ENCODE results near the gene NFATC1.

DNA sequence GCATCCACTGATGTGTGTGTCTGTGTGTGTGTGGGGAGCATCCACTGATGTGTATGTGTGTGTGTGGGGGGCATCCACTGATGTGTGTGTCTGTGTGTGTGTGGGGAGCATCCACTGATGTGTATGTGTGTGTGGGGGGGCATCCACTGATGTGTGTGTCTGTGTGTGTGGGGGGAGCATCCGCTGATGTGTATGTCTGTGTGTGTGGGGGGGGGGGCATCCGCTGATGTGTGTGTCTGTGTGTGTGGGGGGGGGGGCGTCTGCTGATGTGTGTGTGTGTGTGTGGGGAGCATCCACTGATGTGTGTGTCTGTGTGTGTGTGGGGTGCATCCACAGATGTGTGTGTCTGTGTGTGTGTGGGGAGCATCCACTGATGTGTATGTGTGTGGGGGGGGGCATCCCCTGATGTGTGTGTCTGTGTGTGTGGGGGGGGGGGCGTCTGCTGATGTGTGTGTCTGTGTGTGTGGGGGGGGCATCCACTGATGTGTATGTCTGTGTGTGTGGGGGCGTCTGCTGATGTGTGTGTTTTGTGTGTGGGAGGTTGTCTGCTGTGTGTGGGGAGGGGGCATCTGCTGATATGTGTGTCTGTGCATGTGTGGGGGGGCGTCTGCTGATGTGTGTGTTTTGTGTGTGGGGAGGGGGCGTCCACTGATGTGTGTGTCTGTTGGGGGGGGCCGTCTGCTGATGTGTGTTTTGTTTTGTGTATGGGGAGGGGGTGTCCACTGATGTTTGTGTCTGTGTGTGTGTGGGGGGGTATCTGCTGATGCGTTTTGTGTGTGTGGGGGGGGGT lies 125.9 kb downstream of the NFATC1 start:
- TF ChIP-seq EZH2 (IDR thresholded peaks at IDR 0.05; ENCODE audit: insufficient read depth, poor library complexity, severe bottlenecking) (no peak), EZH2phosphoT487 (IDR thresholded peaks at IDR 0.05; ENCODE audit: insufficient read depth, low read depth) (no peak)
